NCI-H1092 treated with DMSO at 0.1 percent for 48 hours (cell line): Measurements from ENCODE around the gene PARD3B.

Source experiments
- DNase-seq: peaks from one replicate; lab custom pipeline; 2025; lab: John Stamatoyannopoulos, UW

Gene PARD3B

GRCh38 chr2:204840504-204840903 lies 295.2 kb downstream of the PARD3B start:
- no peak for DNase-seq

GRCh38 chr2:204842068-204842467 lies 296.8 kb downstream of the PARD3B start:
- no peak for DNase-seq

GRCh38 chr2:204842661-204843485 lies 297.6 kb downstream of the PARD3B start:
- no peak for DNase-seq

- no peak for DNase-seq
Measured at GRCh38 chr2:204846471-204846870, 301.2 kb downstream of the PARD3B start.

- no peak for DNase-seq
Measured at GRCh38 chr2:204849892-204850291, 304.6 kb downstream of the PARD3B start.

GRCh38 chr2:204850581-204850980 lies 305.3 kb downstream of the PARD3B start:
- no peak for DNase-seq

GRCh38 chr2:204853905-204854304 lies 308.6 kb downstream of the PARD3B start:
- no peak for DNase-seq

- no peak for DNase-seq
Measured at GRCh38 chr2:204860274-204860673, 315.0 kb downstream of the PARD3B start.

- no peak for DNase-seq
Measured at GRCh38 chr2:204862809-204863208, 317.5 kb downstream of the PARD3B start.

- no peak for DNase-seq
Measured at GRCh38 chr2:204863336-204863735, 318.1 kb downstream of the PARD3B start.

GRCh38 chr2:204869132-204869823 lies 324.0 kb downstream of the PARD3B start:
- DNase-seq: no peak

- no peak for DNase-seq
Measured at GRCh38 chr2:204870053-204870452, 324.8 kb downstream of the PARD3B start.

GRCh38 chr2:204871231-204871953 lies 326.1 kb downstream of the PARD3B start:
- peak; percentile 25 for DNase-seq

- DNase-seq: no peak
Measured at GRCh38 chr2:204876311-204876710, 331.0 kb downstream of the PARD3B start.

GRCh38 chr2:204877691-204878090 lies 332.4 kb downstream of the PARD3B start:
- no peak for DNase-seq

- no peak for DNase-seq
Measured at GRCh38 chr2:204880928-204881327, 335.7 kb downstream of the PARD3B start.

GRCh38 chr2:204881655-204882054 lies 336.4 kb downstream of the PARD3B start:
- DNase-seq: no peak

GRCh38 chr2:204885747-204886146 lies 340.5 kb downstream of the PARD3B start:
- DNase-seq: peak; percentile 7

GRCh38 chr2:204886713-204887112 lies 341.4 kb downstream of the PARD3B start:
- DNase-seq: no peak

- no peak for DNase-seq
Measured at GRCh38 chr2:204888222-204888621, 342.9 kb downstream of the PARD3B start.

- DNase-seq: no peak
Measured at GRCh38 chr2:204890680-204891079, 345.4 kb downstream of the PARD3B start.

- no peak for DNase-seq
Measured at GRCh38 chr2:204891739-204892138, 346.5 kb downstream of the PARD3B start.
